ENCODE results near the gene ADPRHL1. TPM values are rescaled to one million over a fixed set of nuclear protein-coding genes. Genes with fewer than 3 reads are reported as not detected.
A peak's percentile ranks its signal among the peaks of the same experiment; 100 is the strongest.

ADPRHL1 gene
- total RNA-seq, 1 experiment from 2014 or later = 1.5 TPM

GRCh38 chr13:113374511-113375175, 78.6 kb downstream of the ADPRHL1 start:
- TF ChIP-seq ZNF671 (CRISPR knock-in tag; IDR thresholded peaks at IDR 0.05) (no peak), SP1 (CRISPR knock-in tag; conservative IDR thresholded peaks at IDR 0.05) (no peak), GTF2I (CRISPR knock-in tag; conservative IDR thresholded peaks at IDR 0.05) (no peak), FOXJ3 (CRISPR knock-in tag; IDR thresholded peaks at IDR 0.05; ENCODE audit: borderline replicate concordance) (no peak), ZNF138 (CRISPR knock-in tag; conservative IDR thresholded peaks at IDR 0.05) (no peak), ZNF219 (CRISPR knock-in tag; IDR thresholded peaks at IDR 0.05; ENCODE audit: borderline replicate concordance) (no peak), CTCF (IDR thresholded peaks at IDR 0.05) (no peak), ZNF317 (CRISPR knock-in tag; IDR thresholded peaks at IDR 0.05; ENCODE audit: borderline replicate concordance, low read depth) (no peak), ZNF121 (CRISPR knock-in tag; IDR thresholded peaks at IDR 0.05) (no peak), ZNF423 (CRISPR knock-in tag; IDR thresholded peaks at IDR 0.05) (no peak), KAT7 (CRISPR knock-in tag; IDR thresholded peaks at IDR 0.05; ENCODE audit: borderline replicate concordance) (no peak), MAX (CRISPR knock-in tag; IDR thresholded peaks at IDR 0.05) (no peak), JUN (CRISPR knock-in tag; IDR thresholded peaks at IDR 0.05) (no peak), FOXK1 (CRISPR knock-in tag; IDR thresholded peaks at IDR 0.05) (no peak), NR1H2 (CRISPR knock-in tag; IDR thresholded peaks at IDR 0.05) (no peak), ZNF281 (CRISPR knock-in tag; IDR thresholded peaks at IDR 0.05) (no peak)
- TF ChIP-seq, protein P1, sequence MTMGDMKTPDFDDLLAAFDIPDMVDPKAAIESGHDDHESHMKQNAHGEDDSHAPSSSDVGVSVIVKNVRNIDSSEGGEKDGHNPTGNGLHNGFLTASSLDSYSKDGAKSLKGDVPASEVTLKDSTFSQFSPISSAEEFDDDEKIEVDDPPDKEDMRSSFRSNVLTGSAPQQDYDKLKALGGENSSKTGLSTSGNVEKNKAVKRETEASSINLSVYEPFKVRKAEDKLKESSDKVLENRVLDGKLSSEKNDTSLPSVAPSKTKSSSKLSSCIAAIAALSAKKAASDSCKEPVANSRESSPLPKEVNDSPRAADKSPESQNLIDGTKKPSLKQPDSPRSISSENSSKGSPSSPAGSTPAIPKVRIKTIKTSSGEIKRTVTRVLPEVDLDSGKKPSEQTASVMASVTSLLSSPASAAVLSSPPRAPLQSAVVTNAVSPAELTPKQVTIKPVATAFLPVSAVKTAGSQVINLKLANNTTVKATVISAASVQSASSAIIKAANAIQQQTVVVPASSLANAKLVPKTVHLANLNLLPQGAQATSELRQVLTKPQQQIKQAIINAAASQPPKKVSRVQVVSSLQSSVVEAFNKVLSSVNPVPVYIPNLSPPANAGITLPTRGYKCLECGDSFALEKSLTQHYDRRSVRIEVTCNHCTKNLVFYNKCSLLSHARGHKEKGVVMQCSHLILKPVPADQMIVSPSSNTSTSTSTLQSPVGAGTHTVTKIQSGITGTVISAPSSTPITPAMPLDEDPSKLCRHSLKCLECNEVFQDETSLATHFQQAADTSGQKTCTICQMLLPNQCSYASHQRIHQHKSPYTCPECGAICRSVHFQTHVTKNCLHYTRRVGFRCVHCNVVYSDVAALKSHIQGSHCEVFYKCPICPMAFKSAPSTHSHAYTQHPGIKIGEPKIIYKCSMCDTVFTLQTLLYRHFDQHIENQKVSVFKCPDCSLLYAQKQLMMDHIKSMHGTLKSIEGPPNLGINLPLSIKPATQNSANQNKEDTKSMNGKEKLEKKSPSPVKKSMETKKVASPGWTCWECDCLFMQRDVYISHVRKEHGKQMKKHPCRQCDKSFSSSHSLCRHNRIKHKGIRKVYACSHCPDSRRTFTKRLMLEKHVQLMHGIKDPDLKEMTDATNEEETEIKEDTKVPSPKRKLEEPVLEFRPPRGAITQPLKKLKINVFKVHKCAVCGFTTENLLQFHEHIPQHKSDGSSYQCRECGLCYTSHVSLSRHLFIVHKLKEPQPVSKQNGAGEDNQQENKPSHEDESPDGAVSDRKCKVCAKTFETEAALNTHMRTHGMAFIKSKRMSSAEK (CRISPR knock-in tag; IDR thresholded peaks at IDR 0.05; ENCODE audit: borderline replicate concordance) = no peak
- TF ChIP-seq, protein P2, sequence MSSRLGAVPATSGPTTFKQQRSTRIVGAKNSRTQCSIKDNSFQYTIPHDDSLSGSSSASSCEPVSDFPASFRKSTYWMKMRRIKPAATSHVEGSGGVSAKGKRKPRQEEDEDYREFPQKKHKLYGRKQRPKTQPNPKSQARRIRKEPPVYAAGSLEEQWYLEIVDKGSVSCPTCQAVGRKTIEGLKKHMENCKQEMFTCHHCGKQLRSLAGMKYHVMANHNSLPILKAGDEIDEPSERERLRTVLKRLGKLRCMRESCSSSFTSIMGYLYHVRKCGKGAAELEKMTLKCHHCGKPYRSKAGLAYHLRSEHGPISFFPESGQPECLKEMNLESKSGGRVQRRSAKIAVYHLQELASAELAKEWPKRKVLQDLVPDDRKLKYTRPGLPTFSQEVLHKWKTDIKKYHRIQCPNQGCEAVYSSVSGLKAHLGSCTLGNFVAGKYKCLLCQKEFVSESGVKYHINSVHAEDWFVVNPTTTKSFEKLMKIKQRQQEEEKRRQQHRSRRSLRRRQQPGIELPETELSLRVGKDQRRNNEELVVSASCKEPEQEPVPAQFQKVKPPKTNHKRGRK (CRISPR knock-in tag; IDR thresholded peaks at IDR 0.05; ENCODE audit: borderline replicate concordance) = no peak
- ChIA-PET CTCF (interaction anchor here (2.9 kb wide), 1 partner anchor 16 kb away, joined by 29 read pairs; no protein-coding TSS in a partner anchor), POLR2A (no interaction called here)
- H3K9me3 Mint-ChIP-seq = peaks cover 8% of the 10 kb centered on the region
- peaks cover 15% of the 10 kb centered on the region for H3K27me3 Mint-ChIP-seq (ENCODE audit: low read depth)
- H3K4me3 Mint-ChIP-seq = no peak overlapping the region
- H3K4me1 Mint-ChIP-seq = peaks cover 42% of the 10 kb centered on the region
- peak overlapping the region; percentile 68 for H3K27ac Mint-ChIP-seq
- DNase-seq (ENCODE audit: low spot score) = no peak
- peaks cover 20% of the 10 kb centered on the region for H3K36me3 Mint-ChIP-seq
- no peak for ATAC-seq
